OCI-M2 (cell line): ENCODE data around the gene NRXN2.

Experiments used
- DNase-seq: peaks from one replicate; lab custom pipeline; 2025; ENCODE audit not compliant: unreplicated experiment; lab: John Stamatoyannopoulos, UW

NRXN2 gene

GRCh38 chr11:64744544-64745188, 21.7 kb upstream of the NRXN2 start:
- DNase-seq, result no peak

- peak; percentile 28 for DNase-seq
Measured at GRCh38 chr11:64743591-64744543, 20.9 kb upstream of the NRXN2 start, which contains the start of gene RASGRP2. Gene RASGRP2 (minus strand): TSS chr11:64744142. CDS start chr11:64742866, 1,276 bp downstream.

GRCh38 chr11:64742889-64743590, 20.0 kb upstream of the NRXN2 start:
- no peak for DNase-seq

- DNase-seq, result no peak
Measured at GRCh38 chr11:64742087-64742888, 19.3 kb upstream of the NRXN2 start.

- DNase-seq, result no peak
Measured at GRCh38 chr11:64741375-64742086, 18.5 kb upstream of the NRXN2 start.

- DNase-seq, result no peak
Measured at GRCh38 chr11:64739871-64740270, 16.9 kb upstream of the NRXN2 start.

- DNase-seq, result no peak
Measured at GRCh38 chr11:64736654-64737053, 13.7 kb upstream of the NRXN2 start.

- DNase-seq, result no peak
Measured at GRCh38 chr11:64735725-64736259, 12.8 kb upstream of the NRXN2 start.

- DNase-seq, result no peak
Measured at GRCh38 chr11:64734811-64735724, 12.1 kb upstream of the NRXN2 start.

- DNase-seq, result no peak
Measured at GRCh38 chr11:64731601-64732000, 8.6 kb upstream of the NRXN2 start.

GRCh38 chr11:64729851-64730382, 6.9 kb upstream of the NRXN2 start:
- DNase-seq, result no peak

GRCh38 chr11:64728757-64729365, 5.9 kb upstream of the NRXN2 start:
- no peak for DNase-seq

- DNase-seq, result no peak
Measured at GRCh38 chr11:64726867-64727530, 4.0 kb upstream of the NRXN2 start.

GRCh38 chr11:64726211-64726641, 3.2 kb upstream of the NRXN2 start:
- DNase-seq, result no peak

- no peak for DNase-seq
Measured at GRCh38 chr11:64724863-64725532, 2.0 kb upstream of the NRXN2 start.

GRCh38 chr11:64723907-64724862, 1.2 kb upstream of the NRXN2 start:
- DNase-seq, result no peak
